Stimulated activated CD4-positive, alpha-beta T cell treated with anti-CD3 and anti-CD28 coated beads, Interleukin-12 subunit alpha, Interleukin-12 subunit beta, amount 100 ng/mL, for 48 hours (primary cell): ENCODE measurements around the gene FUT7.

Experiments
- DNase-seq, 3 donors: peaks; one replicate each; pipeline ENCODE4 v3.0.0-alpha.2; 2020; ENCODE audit warnings: low read depth in 2 of 3, low spot score in 1 of 3

FUT7 gene

DNA sequence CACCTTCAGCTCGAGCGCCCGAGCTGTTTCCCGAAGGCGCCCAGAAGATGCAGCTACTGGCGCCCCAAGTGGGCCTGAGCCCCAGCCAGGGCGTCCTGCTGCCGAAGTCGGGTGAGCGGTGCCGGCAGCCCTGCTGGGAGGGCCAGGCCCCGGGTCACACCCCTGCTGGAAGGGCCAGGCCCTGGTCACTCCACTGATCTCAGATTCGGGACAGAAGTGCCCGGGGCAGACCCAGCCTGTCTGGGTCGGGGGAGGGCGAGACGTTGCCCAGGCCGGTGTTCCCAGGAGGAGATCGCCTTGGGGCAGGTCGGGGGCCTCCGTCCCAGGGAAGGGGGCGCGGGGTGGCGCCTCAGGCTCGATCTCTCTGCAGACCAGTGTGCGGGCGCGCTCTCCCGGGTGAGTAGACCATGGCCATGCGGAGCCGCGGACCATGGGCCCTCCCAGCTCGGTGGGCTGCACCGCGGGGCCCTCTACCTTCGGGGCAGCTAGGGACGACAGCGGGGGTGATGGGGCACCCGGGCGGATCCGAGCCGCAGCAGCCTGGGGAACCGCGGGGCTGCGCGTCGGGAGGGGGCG lies 46.8 kb downstream of the FUT7 start:
- DNase-seq, result no peak

DNA sequence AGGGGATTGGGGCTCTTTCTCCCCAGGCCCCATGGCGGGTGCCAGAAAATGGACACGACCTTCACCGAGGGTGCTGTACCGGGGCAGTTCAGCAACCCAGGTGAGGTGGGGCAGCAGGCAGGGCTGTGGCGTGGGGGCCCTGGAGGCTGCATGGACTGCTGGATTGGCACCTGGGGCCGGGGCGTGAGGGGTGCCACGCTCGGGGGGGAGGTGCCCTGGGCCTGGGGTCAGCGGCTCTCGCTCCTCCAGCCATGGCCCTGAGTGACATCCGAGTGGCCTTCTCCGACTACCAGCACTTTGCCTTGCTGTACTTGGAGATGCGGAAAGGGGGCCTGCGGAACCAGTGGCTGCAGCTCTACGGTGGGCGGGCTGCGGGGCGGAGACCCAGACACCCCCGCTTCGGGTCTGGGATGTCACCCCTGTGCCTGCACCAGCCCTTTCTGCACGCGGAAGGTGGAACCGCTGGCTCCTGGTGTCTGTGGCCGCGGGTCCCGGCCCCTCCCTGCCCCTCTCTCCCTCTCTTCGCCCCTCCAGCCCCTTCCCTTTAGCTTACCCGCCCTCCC lies 47.3 kb downstream of the FUT7 start:
- DNase-seq, result no peak

DNA sequence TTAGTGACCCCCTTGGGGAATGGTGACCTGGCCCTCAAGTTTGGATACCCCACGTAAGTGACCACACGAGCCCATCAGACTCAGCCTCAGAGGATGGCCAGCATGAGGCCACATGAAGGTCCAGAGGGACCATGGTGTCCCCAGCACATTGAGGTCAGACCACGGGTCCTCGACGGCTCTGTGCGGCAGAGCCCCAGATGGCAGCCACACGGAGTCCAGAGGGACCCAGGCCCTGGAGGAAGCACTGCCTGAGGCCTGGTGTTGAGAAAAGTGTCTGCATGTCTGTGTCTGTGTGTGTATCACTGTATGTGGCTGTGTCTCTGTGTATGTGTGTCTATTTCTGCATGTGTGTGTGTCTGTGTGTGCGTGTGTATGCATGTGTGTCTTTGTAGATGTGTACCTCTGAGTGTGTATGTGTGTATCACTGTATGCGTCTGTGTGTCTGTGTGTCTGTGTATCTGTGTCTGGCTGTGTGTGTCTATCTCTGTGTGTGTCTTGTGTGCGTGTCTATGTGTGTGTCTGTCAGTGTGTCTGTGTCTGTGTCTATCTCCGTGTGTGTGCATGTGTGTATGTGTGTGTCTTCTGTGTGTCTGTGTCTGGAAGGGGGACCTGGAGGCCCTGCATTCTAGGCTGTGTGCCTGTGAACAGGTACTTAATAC lies 48.1 kb downstream of the FUT7 start:
- DNase-seq, result no peak

DNA sequence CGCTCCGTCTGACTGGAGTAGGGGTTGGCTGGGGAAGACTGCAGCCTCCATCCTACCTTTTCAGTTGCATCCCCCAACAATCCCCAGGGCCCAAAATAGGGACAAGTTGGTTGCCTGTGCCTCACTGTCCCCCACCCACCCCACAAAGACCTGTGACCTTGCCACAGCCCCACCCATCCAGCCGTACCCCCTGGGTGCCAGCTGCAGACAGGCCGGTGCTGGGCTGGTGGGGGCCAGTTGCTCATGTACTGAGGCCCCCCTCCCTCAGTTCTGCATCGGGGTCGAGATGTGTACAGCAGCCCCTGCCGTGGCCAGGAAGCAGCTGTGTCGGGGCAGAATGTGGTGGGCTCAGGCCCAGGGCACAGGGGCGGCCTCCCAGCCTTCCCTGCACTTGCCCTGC lies 48.7 kb downstream of the FUT7 start:
- DNase-seq, result no peak

DNA sequence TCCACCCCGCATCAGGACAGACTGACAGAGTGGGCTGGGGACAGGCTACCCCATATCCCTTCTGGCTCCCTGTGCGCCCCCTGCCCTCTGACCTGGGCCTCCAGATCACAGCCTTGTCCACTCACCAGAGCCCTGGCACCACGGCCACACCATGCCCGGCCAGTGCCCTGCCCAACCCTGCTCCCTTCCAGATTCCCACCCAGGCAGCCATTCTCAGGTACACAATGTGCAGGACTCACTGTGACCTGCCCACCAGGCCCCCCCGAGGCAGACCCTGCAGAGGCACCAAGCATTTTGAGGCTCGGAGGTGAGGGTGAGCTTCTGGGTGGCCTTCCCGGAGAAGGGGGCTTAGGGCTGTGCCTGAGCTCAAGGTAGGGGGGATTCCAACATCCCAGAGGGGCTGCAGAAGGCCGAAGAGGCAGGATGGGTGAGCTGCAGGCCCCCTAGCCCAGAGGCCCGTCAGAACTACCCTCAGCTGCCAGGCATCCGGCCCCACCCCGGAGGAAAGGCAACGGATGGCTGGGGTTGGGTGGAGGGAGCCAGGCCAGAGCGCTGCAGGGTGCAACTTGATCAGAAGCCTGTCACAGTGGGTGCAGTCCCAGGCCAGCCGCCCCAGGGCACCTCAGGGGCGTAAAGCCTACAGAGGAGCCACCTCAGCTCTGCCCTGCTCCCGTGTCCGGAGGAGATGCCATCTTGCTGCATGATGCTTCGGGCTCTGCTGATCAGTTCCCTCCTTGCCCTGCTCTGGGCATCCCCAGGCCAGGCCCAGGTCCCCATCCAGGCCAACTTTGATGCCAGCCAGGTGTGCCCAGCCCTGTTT lies 49.4 kb downstream of the FUT7 start, which contains the start of gene LCNL1:
Gene LCNL1, plus strand, starts transcription at position 762 of the 820 bp plus-strand sequence. CDS start 594 bp downstream, outside the sequence.
- DNase-seq, result no peak

DNA sequence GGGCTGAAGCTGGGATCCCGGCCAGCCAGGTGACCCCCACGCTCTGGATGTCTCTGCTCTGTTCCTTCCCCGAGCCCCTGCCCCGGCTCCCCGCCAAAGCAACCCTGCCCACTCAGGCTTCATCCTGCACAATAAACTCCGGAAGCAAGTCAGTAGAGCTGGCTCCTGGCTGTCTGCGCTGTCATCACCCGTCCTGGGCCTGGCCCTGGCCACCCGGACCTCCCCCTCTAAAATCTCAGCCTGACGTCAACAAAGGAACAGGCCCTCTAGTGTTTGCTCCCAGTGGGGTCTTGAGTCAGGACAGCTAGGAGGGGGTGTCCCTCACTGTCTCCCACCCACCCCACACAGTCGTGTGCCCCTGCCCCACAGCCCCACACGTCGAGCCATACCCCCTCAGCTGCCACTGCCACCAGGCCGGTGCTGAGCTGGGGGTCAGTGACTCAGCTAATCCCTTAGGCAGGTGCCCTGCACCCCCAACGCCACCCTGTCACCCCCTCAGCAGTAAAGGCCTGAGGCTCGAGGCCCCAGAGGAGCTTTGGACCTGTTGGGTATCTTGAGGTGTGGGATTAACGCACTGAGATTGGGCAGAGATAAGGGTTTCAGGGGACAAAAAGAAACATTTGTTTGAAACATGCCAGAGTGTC lies 50.2 kb downstream of the FUT7 start:
- DNase-seq, result no peak

DNA sequence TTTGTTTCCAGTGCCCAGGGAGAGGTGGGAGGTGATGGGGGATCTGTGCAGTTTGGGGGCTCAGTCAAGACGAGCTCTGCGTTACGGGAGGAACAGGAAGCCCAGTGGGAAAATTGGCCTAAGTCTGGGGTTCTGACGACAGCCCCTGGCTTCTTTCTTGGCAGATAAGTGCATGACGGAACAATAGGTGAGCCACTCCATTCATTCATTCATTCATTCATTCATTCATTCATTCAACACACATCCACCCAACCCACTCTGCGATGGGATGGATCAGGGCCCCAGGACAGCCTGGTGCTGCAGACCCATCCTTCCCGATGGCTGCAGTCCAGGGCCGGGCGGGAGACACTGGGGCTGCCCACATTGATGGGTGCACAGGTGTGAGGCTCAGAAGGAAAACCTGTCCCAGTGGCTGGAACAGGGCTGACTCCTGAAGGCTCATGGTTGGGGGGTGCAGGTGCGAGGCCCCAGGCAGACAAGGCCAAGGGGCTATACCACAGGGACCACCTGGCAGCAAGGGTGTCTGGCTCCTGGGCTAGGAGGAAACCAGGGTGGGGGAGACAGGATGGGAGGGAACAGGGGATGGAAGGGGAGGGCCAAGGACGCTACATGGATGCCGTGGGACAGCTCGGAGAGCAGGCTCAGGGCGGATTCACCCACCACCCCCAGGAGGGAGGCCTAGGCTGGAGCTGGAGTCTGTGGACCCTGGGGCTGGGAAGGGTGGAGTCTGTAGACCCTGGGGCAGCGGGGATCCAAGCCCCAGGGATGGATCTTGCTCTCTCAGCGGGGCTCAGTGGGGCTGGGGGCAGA lies 51.0 kb downstream of the FUT7 start:
- DNase-seq, result no peak
